Peyer's patch (tissue), 4 donors: Measurements from ENCODE around the gene SNRNP25.

ENCODE experiments used
- CTCF ChIP-seq, 6 experiments: fragments of 450-650 bp in 4 of 6; fragments of 200-600 bp in 2 of 6; sonication (generic) in 1 of 6; IDR thresholded peaks; one replicate each; pipeline ENCODE4 v1.5.1; 2017 to 2019; ENCODE audit warnings: antibody characterized with exemption in 6 of 6, mild to moderate bottlenecking in 3 of 6, moderate library complexity in 1 of 6
- POLR2A ChIP-seq, 2 donors: fragments of 450-650 bp; IDR thresholded peaks; one replicate each; pipeline ENCODE4 v1.5.1; 2017; ENCODE audit warnings: antibody characterized with exemption in 2 of 2, mild to moderate bottlenecking in 2 of 2, moderate library complexity in 2 of 2

GRCh38 chr16:60166-60565 is 6.5 kb downstream of the SNRNP25 start:
- TF ChIP-seq CTCF (IDR thresholded peaks at IDR 0.05) (no peak), POLR2A (IDR thresholded peaks at IDR 0.05) (no peak)
